Neural crest cell (in vitro differentiated cells): ENCODE measurements around the gene MACROD1. TPM values are rescaled to one million over a fixed set of nuclear protein-coding genes. Genes with fewer than 3 reads are reported as not detected.

Source experiments
- DNase-seq: peaks from one replicate; pipeline ENCODE4 v3.0.0; 2021; ENCODE audit warnings: low read depth, mixed read lengths, low spot score
- H3K27ac Mint-ChIP-seq: one replicate; pipeline ENCODE4 v1.8.0; 2021; ENCODE audit warnings: mild to moderate bottlenecking, mixed read lengths; ENCODE audit not compliant: unreplicated experiment
- H3K27me3 Mint-ChIP-seq: 2 replicates; pipeline ENCODE4 v1.8.0; 2021; ENCODE audit warnings: low read depth, mild to moderate bottlenecking, mixed read lengths
- H3K36me3 Mint-ChIP-seq: 2 replicates; pipeline ENCODE4 v1.8.0; 2021; ENCODE audit warnings: low read depth, mild to moderate bottlenecking, mixed read lengths
- H3K4me1 Mint-ChIP-seq: 2 replicates; pipeline ENCODE4 v1.8.0; 2021; ENCODE audit warnings: mixed read lengths
- H3K4me3 Mint-ChIP-seq: one replicate; pipeline ENCODE4 v1.8.0; 2021; ENCODE audit warnings: mild to moderate bottlenecking, mixed read lengths
- H3K9me3 Mint-ChIP-seq: 2 replicates; pipeline ENCODE4 v1.8.0; 2021; ENCODE audit warnings: mixed read lengths
- CTCF ChIP-seq: fragments of 200-600 bp; sonication (generic); conservative IDR thresholded peaks from 2 replicates; pipeline ENCODE4 v1.5.0; 2021; ENCODE audit warnings: antibody characterized with exemption, mild to moderate bottlenecking
- total RNA-seq: library from RNA; stranded (reverse); gene quantifications from 2 replicates; pipeline ENCODE4 v1.2.1, GENCODE V29; 2021

The MACROD1 gene
- total RNA-seq, 1 donor from 2014 or later = 26.1 TPM

- no peaks in the 10 kb centered on the region for H3K9me3 Mint-ChIP-seq
- no peak for DNase-seq
These were observed 169.4 kb downstream of the MACROD1 start for GRCh38 chr11:63996512-63996911.

GRCh38 chr11:63993993-63994392, 171.9 kb downstream of the MACROD1 start:
- TF ChIP-seq CTCF = no peak
- Mint-ChIP-seq H3K27me3 (peaks cover 3% of the 10 kb centered on the region), H3K9me3 (no peaks in the 10 kb centered on the region), H3K27ac (no peak overlapping the region), H3K36me3 (peaks cover 18% of the 10 kb centered on the region), H3K4me1 (peaks cover 10% of the 10 kb centered on the region), H3K4me3 (peak overlapping the region; percentile 38)
- DNase-seq = no peak

More at GRCh38 chr11:63996512-63996911, 169.4 kb downstream of the MACROD1 start:
- Mint-ChIP-seq H3K4me1 (peaks cover 10% of the 10 kb centered on the region), H3K36me3 (peaks cover 10% of the 10 kb centered on the region), H3K27ac (no peak overlapping the region), H3K4me3 (no peak overlapping the region), H3K27me3 (peaks cover 5% of the 10 kb centered on the region)
- no peak for TF ChIP-seq CTCF

GRCh38 chr11:63993100-63993499, 172.8 kb downstream of the MACROD1 start:
- H3K4me1 Mint-ChIP-seq = peaks cover 9% of the 10 kb centered on the region
- peaks cover 3% of the 10 kb centered on the region for H3K27me3 Mint-ChIP-seq
- no peak for DNase-seq
- peaks cover 15% of the 10 kb centered on the region for H3K36me3 Mint-ChIP-seq
- peak overlapping the region; percentile 69 for H3K4me3 Mint-ChIP-seq
- no peak for TF ChIP-seq CTCF
- no peaks in the 10 kb centered on the region for H3K9me3 Mint-ChIP-seq
- no peak overlapping the region for H3K27ac Mint-ChIP-seq

GRCh38 chr11:63991558-63991957, 174.4 kb downstream of the MACROD1 start:
- TF ChIP-seq CTCF = no peak
- no peak for DNase-seq
- Mint-ChIP-seq H3K4me3 (peak overlapping the region; percentile 64), H3K9me3 (no peaks in the 10 kb centered on the region), H3K27me3 (peaks cover 3% of the 10 kb centered on the region), H3K36me3 (peaks cover 15% of the 10 kb centered on the region), H3K27ac (no peak overlapping the region), H3K4me1 (peaks cover 18% of the 10 kb centered on the region)

GRCh38 chr11:63986932-63987513, 178.9 kb downstream of the MACROD1 start:
- H3K36me3 Mint-ChIP-seq = peaks cover 15% of the 10 kb centered on the region
- H3K4me1 Mint-ChIP-seq = peaks cover 25% of the 10 kb centered on the region
- DNase-seq = no peak
- no peak for TF ChIP-seq CTCF
- H3K27ac Mint-ChIP-seq = no peak overlapping the region
- H3K4me3 Mint-ChIP-seq = peak overlapping the region; percentile 90
- H3K27me3 Mint-ChIP-seq = peaks cover 4% of the 10 kb centered on the region
- no peaks in the 10 kb centered on the region for H3K9me3 Mint-ChIP-seq
